GM23338 (cell line): ENCODE data around the gene ADAP1. TPM values are rescaled to one million over a fixed set of nuclear protein-coding genes. Genes with fewer than 3 reads are reported as not detected.
"Not testable (repeated sequence)": the region's sequence is repeated elsewhere in the genome, so short reads cannot be mapped to it uniquely, and the experiment has no call there.

Experiments
- ATAC-seq: fragments of 200-7000 bp; cut with Tn5 transposase; 3 replicates; pipeline ENCODE4 v1.9.1; 2020
- DNase-seq: peaks from one replicate; pipeline ENCODE4 v3.0.0-alpha.2; 2015; ENCODE audit warnings: low spot score
- H2AFZ ChIP-seq: fragments of 200-600 bp; sonication (generic); 2 replicates; pipeline ENCODE4 v1.8.0; 2016; ENCODE audit warnings: antibody characterized with exemption, mild to moderate bottlenecking, moderate library complexity
- H3F3A ChIP-seq: fragments of 200-600 bp; sonication (generic); replicated peaks from 2 replicates; pipeline ENCODE4 v1.8.0; 2017; ENCODE audit warnings: antibody characterized with exemption, mixed run types, low read depth
- H3K27ac ChIP-seq: fragments of 200-600 bp; sonication (generic); 2 replicates; pipeline ENCODE4 v1.6.1; 2016; ENCODE audit warnings: low read depth
- H3K27me3 ChIP-seq: fragments of 200-600 bp; sonication (generic); 2 replicates; pipeline ENCODE4 v1.8.0; 2016; ENCODE audit warnings: mild to moderate bottlenecking, mixed run types, moderate library complexity; ENCODE audit not compliant: insufficient read depth
- H3K36me3 ChIP-seq: fragments of 200-600 bp; sonication (generic); 2 replicates; pipeline ENCODE4 v1.8.0; 2016; ENCODE audit warnings: mild to moderate bottlenecking; ENCODE audit not compliant: insufficient read depth
- H3K4me1 ChIP-seq: fragments of 200-600 bp; sonication (generic); 2 replicates; pipeline ENCODE4 v1.8.0; 2016; ENCODE audit warnings: mild to moderate bottlenecking, moderate library complexity; ENCODE audit not compliant: insufficient read depth
- H3K4me2 ChIP-seq: fragments of 200-600 bp; sonication (generic); 2 replicates; pipeline ENCODE4 v1.7.1; 2017; ENCODE audit warnings: mixed run types
- H3K4me3 ChIP-seq: fragments of 200-600 bp; sonication (generic); 2 replicates; pipeline ENCODE4 v1.6.1; 2016; ENCODE audit warnings: mixed run types
- H3K79me2 ChIP-seq: fragments of 200-600 bp; sonication (generic); replicated peaks from 2 replicates; pipeline ENCODE4 v1.8.0; 2017; ENCODE audit warnings: mild to moderate bottlenecking; ENCODE audit not compliant: insufficient read depth
- H3K9me2 ChIP-seq: fragments of 200-600 bp; sonication (generic); 2 replicates; pipeline ENCODE4 v1.8.0; 2017; ENCODE audit not compliant: insufficient read depth
- H4K20me1 ChIP-seq: fragments of 200-600 bp; sonication (generic); replicated peaks from 2 replicates; pipeline ENCODE4 v1.8.0; 2017; ENCODE audit warnings: mild to moderate bottlenecking; ENCODE audit not compliant: insufficient read depth
- H3K27ac Mint-ChIP-seq: 2 replicates; pipeline ENCODE4 v1.8.0; 2020; ENCODE audit warnings: inconsistent platforms, mild to moderate bottlenecking, moderate library complexity, mixed read lengths
- H3K27me3 Mint-ChIP-seq: 3 replicates; pipeline ENCODE4 v1.8.0; 2022; ENCODE audit warnings: low read depth, mild to moderate bottlenecking, moderate library complexity, mixed read lengths, inconsistent platforms; ENCODE audit not compliant: insufficient read depth, poor library complexity
- H3K36me3 Mint-ChIP-seq: 3 replicates; pipeline ENCODE4 v1.8.0; 2021; ENCODE audit warnings: low read depth, mild to moderate bottlenecking, inconsistent platforms, moderate library complexity, mixed read lengths
- H3K4me1 Mint-ChIP-seq: 3 replicates; pipeline ENCODE4 v1.8.0; 2020; ENCODE audit warnings: mild to moderate bottlenecking, inconsistent platforms, mixed read lengths
- H3K4me3 Mint-ChIP-seq: 3 replicates; pipeline ENCODE4 v1.8.0; 2021; ENCODE audit warnings: moderate library complexity, mild to moderate bottlenecking, inconsistent platforms, mixed read lengths
- H3K9me3 Mint-ChIP-seq: 3 replicates; pipeline ENCODE4 v1.8.0; 2020; ENCODE audit warnings: moderate library complexity, mild to moderate bottlenecking, inconsistent platforms, mixed read lengths
- CREB1 ChIP-seq: fragments of 250-450 bp; sonication (Bioruptor Pico); IDR thresholded peaks from 2 replicates; pipeline ENCODE4 v1.5.0; 2020; ENCODE audit warnings: low read depth, mild to moderate bottlenecking, moderate library complexity
- CTCF ChIP-seq, 2 experiments: fragments of 200-600 bp in 1 of 2; sonication (generic) in 1 of 2; conservative IDR thresholded peaks; 2 replicates each; pipeline versions ENCODE4 v1.5.1 to v1.6.1; 2016 to 2017; ENCODE audit warnings: antibody characterized with exemption in 2 of 2, low read depth in 2 of 2, mild to moderate bottlenecking in 2 of 2, moderate library complexity in 1 of 2
- EZH2phosphoT487 ChIP-seq: fragments of 200-600 bp; sonication (generic); IDR thresholded peaks from one replicate; pipeline ENCODE4 v1.8.1; 2018; ENCODE audit warnings: antibody characterized with exemption; ENCODE audit not compliant: unreplicated experiment
- NANOG ChIP-seq: IDR thresholded peaks from 2 replicates; pipeline ENCODE4 v1.6.1; 2016; ENCODE audit warnings: antibody characterized with exemption, borderline replicate concordance
- REST ChIP-seq: IDR thresholded peaks from one replicate; pipeline ENCODE4 v1.6.1; 2018; ENCODE audit warnings: antibody characterized with exemption; ENCODE audit not compliant: unreplicated experiment
- STAT1 ChIP-seq: IDR thresholded peaks from one replicate; pipeline ENCODE4 v1.6.1; 2016; ENCODE audit warnings: antibody characterized with exemption; ENCODE audit not compliant: unreplicated experiment
- ZNF114 ChIP-seq: fragments of 250-450 bp; sonication (Bioruptor Pico); IDR thresholded peaks from 2 replicates; pipeline ENCODE4 v1.5.0; 2020; ENCODE audit warnings: mild to moderate bottlenecking, moderate library complexity
- polyA plus RNA-seq: library from polyadenylated mRNA; unstranded; fragments of >200 nt; fragmentation: Nextera tagmentation; extraction: Ambion mirVana; gene quantifications from 2 replicates; pipeline ENCODE4 v1.2.1, GENCODE V29; 2016
- total RNA-seq: library from RNA; depleted of rRNA; stranded (reverse); fragments of >200 nt; shearing (Covaris generic); gene quantifications from 2 replicates; pipeline ENCODE4 v1.2.3, GENCODE V29; 2014

ADAP1 gene
- total and polyA plus RNA-seq, 2 experiments from 2014 or later: 2.2 to 9.6 TPM

- no peak for ATAC-seq
- TF ChIP-seq EZH2phosphoT487: no peak
These were observed 9.7 kb downstream of the ADAP1 start for GRCh38 chr7:944744-945143.

GRCh38 chr7:943793-944192 lies 10.7 kb downstream of the ADAP1 start:
- not testable (repeated sequence) for H3K4me1 ChIP-seq, H4K20me1 ChIP-seq, H3K4me3 Mint-ChIP-seq, H3K36me3 Mint-ChIP-seq, H3K4me3 ChIP-seq, DNase-seq, H3F3A ChIP-seq, H3K79me2 ChIP-seq, H3K27me3 ChIP-seq, H3K36me3 ChIP-seq, H3K4me2 ChIP-seq, H3K27ac ChIP-seq, H3K4me1 Mint-ChIP-seq, ATAC-seq, H3K9me2 ChIP-seq, H3K27ac Mint-ChIP-seq, H3K9me3 Mint-ChIP-seq, H3K27me3 Mint-ChIP-seq, H2AFZ ChIP-seq

More at GRCh38 chr7:944744-945143, 9.7 kb downstream of the ADAP1 start:
- Mint-ChIP-seq H3K36me3 (no peaks in the 10 kb centered on the region; the same call in 2 of the 3 replicates), H3K9me3 (peaks cover 5% of the 10 kb centered on the region), H3K4me3 (no peak overlapping the region), H3K27ac (no peak overlapping the region; the same call in 1 of the 2 replicates), H3K27me3 (peaks cover 8% of the 10 kb centered on the region), H3K4me1 (peaks cover 13% of the 10 kb centered on the region)
- H3K9me2 ChIP-seq: no peaks in the 10 kb centered on the region
- H3K4me1 ChIP-seq: no peaks in the 10 kb centered on the region; the same call in 1 of the 2 replicates
- H3K4me2 ChIP-seq: no peak overlapping the region
- no peaks in the 10 kb centered on the region for H3K79me2 ChIP-seq
- no peak overlapping the region for H3K4me3 ChIP-seq
- H2AFZ ChIP-seq: no peak overlapping the region
- no peaks in the 10 kb centered on the region for H3F3A ChIP-seq
- H3K27me3 ChIP-seq: peaks cover 8% of the 10 kb centered on the region; the same call in 1 of the 2 replicates
- no peaks in the 10 kb centered on the region for H4K20me1 ChIP-seq
- no peak for DNase-seq
- H3K36me3 ChIP-seq: no peaks in the 10 kb centered on the region
- 0 out of 2 replicates have a peak overlapping the region, but pooled peaks have one; percentile 14 for H3K27ac ChIP-seq

GRCh38 chr7:940599-941408 lies 13.7 kb downstream of the ADAP1 start:
- H3K36me3 ChIP-seq: no peaks in the 10 kb centered on the region
- H3K36me3 Mint-ChIP-seq: no peaks in the 10 kb centered on the region; the same call in 2 of the 3 replicates
- no peaks in the 10 kb centered on the region for H3K79me2 ChIP-seq
- H3K27ac ChIP-seq: no peak overlapping the region
- no peak overlapping the region for H3K27ac Mint-ChIP-seq
- H3K4me3 Mint-ChIP-seq: no peak overlapping the region
- no peak overlapping the region for H3K4me2 ChIP-seq
- H3K4me1 Mint-ChIP-seq: peaks cover 4% of the 10 kb centered on the region; the same call in 2 of the 3 replicates
- H3K27me3 ChIP-seq: peaks cover 8% of the 10 kb centered on the region; the same call in 1 of the 2 replicates
- no peak for ATAC-seq
- H3K9me3 Mint-ChIP-seq: peaks cover 5% of the 10 kb centered on the region
- no peak overlapping the region for H2AFZ ChIP-seq
- H3K4me1 ChIP-seq: no peaks in the 10 kb centered on the region
- no peak overlapping the region for H3K4me3 ChIP-seq
- H4K20me1 ChIP-seq: no peaks in the 10 kb centered on the region
- H3F3A ChIP-seq: no peaks in the 10 kb centered on the region
- H3K27me3 Mint-ChIP-seq: peaks cover 7% of the 10 kb centered on the region
- H3K9me2 ChIP-seq: no peaks in the 10 kb centered on the region
- DNase-seq: no peak
- TF ChIP-seq NANOG (no peak), REST (no peak), STAT1 (no peak), CREB1 (CRISPR knock-in tag) (no peak), ZNF114 (CRISPR knock-in tag) (no peak), CTCF (conservative IDR thresholded peaks at IDR 0.05; ENCODE audit: low read depth in 2 of 2) (no peak)
